ENCODE measurements around the gene RER1. TPM values are rescaled to one million over a fixed set of nuclear protein-coding genes. Genes with fewer than 3 reads are reported as not detected.

RER1 gene
- total RNA-seq, 1 donor from 2014 or later = 147 TPM

DNA sequence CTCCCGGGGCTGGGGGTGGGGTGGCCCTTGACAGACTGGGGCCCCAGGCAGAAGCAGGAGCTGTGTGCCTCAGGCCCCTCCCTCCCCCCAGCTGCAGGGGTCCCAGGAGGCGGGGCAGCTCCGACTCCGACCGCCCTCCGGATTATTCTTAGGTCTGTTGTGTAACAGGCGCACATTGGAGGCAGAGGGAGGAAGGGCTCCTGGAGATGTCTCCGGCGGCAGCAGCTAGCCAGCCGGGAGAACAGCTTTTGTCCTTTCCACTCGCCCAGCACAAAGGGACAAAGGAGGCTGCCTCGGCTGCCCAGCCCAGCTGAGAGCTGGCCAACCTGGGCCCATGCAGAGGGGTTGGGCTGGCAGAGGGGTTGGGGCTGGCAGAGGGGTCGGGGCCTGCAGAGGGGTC lies 54.8 kb downstream of the RER1 start:
- peaks cover 56% of the 10 kb centered on the region for H3K4me1 Mint-ChIP-seq (ENCODE audit: unreplicated experiment)
- no peak overlapping the region for H3K4me3 Mint-ChIP-seq (ENCODE audit: unreplicated experiment)

DNA sequence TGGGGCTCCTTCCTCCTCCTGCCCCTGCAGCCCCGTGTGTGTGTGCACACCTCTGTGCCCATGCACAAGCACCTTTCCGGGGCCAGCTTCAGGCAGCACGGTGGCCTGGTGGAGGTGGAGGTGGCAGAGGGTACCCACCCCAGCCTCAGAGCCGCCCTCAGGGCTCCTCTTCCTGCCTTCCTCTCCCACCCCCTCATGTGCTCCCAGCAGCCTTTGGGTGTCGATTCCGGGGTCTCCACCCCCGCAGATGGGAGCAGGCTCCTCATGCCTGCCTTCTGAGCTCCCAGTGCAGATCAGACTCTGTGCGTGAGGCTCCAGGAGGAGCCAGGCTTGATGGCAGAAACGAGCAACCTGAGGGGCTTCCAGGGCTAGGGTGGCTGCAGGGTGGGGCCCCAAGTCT lies 55.2 kb downstream of the RER1 start:
- Mint-ChIP-seq H3K4me3 (ENCODE audit: unreplicated experiment) (no peak overlapping the region), H3K27me3 (ENCODE audit: unreplicated experiment) (no peaks in the 10 kb centered on the region), H3K27ac (ENCODE audit: unreplicated experiment) (peak overlapping the region; percentile 31)

More for the DNA sequence above, 54.8 kb downstream of the RER1 start:
- Mint-ChIP-seq H3K36me3 (ENCODE audit: unreplicated experiment) (no peaks in the 10 kb centered on the region), H3K27me3 (ENCODE audit: unreplicated experiment) (no peaks in the 10 kb centered on the region), H3K9me3 (ENCODE audit: unreplicated experiment) (no peaks in the 10 kb centered on the region), H3K27ac (ENCODE audit: unreplicated experiment) (no peak overlapping the region)
- DNase-seq (ENCODE audit: extremely low spot score, unreplicated experiment) = no peak
- TF ChIP-seq, protein P1, sequence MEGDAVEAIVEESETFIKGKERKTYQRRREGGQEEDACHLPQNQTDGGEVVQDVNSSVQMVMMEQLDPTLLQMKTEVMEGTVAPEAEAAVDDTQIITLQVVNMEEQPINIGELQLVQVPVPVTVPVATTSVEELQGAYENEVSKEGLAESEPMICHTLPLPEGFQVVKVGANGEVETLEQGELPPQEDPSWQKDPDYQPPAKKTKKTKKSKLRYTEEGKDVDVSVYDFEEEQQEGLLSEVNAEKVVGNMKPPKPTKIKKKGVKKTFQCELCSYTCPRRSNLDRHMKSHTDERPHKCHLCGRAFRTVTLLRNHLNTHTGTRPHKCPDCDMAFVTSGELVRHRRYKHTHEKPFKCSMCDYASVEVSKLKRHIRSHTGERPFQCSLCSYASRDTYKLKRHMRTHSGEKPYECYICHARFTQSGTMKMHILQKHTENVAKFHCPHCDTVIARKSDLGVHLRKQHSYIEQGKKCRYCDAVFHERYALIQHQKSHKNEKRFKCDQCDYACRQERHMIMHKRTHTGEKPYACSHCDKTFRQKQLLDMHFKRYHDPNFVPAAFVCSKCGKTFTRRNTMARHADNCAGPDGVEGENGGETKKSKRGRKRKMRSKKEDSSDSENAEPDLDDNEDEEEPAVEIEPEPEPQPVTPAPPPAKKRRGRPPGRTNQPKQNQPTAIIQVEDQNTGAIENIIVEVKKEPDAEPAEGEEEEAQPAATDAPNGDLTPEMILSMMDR (IDR thresholded peaks at IDR 0.05) = no peak

DNA sequence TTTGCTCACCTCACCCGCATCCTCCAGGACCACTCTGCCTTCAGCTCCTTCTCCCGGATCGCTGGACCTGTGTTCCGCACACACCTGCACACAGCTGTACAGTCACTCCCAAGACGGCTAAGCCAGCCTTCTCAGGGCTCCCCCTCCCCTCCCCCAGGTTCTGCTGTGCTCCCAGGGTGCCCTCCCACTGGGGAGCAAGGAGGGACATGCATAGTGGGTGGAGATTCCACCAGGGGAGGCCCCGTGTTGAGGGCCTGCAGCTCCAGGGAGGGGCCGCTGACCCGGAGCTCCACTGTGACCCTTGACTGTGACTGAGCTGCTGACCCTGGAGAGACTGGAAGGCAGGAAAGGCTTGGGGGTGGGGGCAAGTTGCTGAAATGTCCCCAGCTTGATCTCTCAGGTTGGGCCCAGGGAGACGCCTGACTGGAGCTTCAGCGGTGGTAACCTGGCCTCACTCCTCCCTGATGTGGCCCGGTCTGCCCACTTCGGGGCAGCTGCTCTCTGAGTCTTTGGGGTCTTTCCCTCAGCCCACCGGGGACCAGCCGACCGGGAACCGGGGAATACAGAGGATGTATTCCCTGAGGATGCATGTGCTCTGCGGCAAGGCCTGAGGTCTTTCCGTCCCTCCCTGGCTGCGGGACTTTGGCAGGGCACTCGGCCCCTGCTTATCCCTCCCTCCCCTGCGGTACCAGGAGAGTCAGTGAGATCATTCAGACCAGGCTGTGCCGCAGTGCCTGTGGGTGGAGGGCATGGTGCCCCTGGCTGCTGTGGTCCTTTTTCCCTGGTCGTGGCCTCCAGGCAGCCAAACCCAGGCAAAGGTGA lies 55.8 kb downstream of the RER1 start:
- Mint-ChIP-seq H3K4me1 (ENCODE audit: unreplicated experiment) (peaks cover 57% of the 10 kb centered on the region), H3K4me3 (ENCODE audit: unreplicated experiment) (no peak overlapping the region), H3K9me3 (ENCODE audit: unreplicated experiment) (no peaks in the 10 kb centered on the region), H3K27ac (ENCODE audit: unreplicated experiment) (peak overlapping the region; percentile 82), H3K27me3 (ENCODE audit: unreplicated experiment) (no peaks in the 10 kb centered on the region), H3K36me3 (ENCODE audit: unreplicated experiment) (no peaks in the 10 kb centered on the region)
- TF ChIP-seq, protein P1 (IDR thresholded peaks at IDR 0.05) = no peak
- no peak for DNase-seq (ENCODE audit: extremely low spot score, unreplicated experiment)

More for the DNA sequence above, 55.2 kb downstream of the RER1 start:
- TF ChIP-seq, protein P1 (IDR thresholded peaks at IDR 0.05) = no peak
- H3K4me1 Mint-ChIP-seq (ENCODE audit: unreplicated experiment) = peaks cover 54% of the 10 kb centered on the region
- no peaks in the 10 kb centered on the region for H3K36me3 Mint-ChIP-seq (ENCODE audit: unreplicated experiment)
- DNase-seq (ENCODE audit: extremely low spot score, unreplicated experiment) = no peak
- H3K9me3 Mint-ChIP-seq (ENCODE audit: unreplicated experiment) = no peaks in the 10 kb centered on the region

DNA sequence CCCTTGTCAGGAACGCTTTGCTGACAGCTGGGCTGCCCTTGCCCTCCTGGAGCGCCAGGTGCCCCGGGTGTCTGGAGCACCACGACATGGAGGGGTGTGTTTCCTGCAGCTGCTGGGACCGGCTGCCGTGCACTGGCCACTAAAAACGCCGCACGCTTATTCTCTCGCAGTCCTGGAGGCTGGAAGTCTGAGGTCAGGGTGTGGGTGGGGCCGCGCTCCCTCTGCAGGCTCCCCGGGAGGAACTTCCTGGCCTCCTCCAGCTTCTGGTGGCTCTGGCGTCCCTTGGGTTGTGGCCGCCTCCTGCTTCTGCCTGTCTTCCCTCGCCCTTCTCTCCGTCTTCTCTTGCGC lies 56.4 kb downstream of the RER1 start:
- Mint-ChIP-seq H3K4me3 (ENCODE audit: unreplicated experiment) (no peak overlapping the region), H3K27me3 (ENCODE audit: unreplicated experiment) (no peaks in the 10 kb centered on the region), H3K9me3 (ENCODE audit: unreplicated experiment) (no peaks in the 10 kb centered on the region), H3K27ac (ENCODE audit: unreplicated experiment) (peak overlapping the region; percentile 82), H3K36me3 (ENCODE audit: unreplicated experiment) (no peaks in the 10 kb centered on the region), H3K4me1 (ENCODE audit: unreplicated experiment) (peaks cover 60% of the 10 kb centered on the region)
- no peak for DNase-seq (ENCODE audit: extremely low spot score, unreplicated experiment)
- TF ChIP-seq, protein P1 (IDR thresholded peaks at IDR 0.05) = no peak

DNA sequence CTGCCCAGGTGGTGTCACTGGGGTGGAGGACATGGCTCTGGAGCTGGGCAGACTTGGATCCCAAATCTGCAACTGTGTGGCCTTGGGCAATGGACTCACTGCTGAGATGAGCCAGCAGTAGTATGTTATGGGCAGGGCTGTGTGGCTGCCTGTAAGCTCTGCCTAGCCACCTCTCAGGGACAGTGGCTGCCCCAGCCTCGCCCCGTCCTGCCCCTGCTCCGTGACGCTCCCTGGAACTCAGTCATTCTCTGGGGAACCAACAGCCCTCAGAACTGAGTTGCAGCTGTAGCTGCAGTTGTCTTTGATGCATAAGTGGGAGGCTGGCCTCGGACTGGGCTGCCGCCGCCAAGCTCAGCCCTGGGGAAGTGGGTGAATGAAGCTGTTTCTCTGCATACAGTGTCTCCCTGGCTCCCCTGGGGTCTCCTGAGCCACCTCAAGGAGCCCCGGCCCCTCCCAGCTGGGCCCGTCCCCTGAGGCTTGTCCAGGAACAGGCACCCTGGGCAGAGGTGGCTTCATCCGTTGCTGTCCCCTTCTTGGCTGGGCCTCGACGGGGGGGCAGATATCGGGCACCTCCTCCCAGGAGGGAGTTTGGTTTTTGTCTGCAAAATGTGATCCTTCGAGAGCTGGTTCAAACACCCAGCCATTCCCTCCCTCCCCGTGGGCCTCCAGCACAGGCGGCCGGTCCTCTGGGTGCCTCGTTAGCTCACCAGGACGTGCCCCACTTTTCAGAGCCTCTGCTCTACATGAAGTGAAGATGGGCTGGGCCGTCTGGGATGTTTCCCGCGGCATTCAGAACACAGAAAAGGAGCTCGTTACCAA lies 58.2 kb downstream of the RER1 start:
- Mint-ChIP-seq H3K27ac (ENCODE audit: unreplicated experiment) (peak overlapping the region; percentile 82), H3K36me3 (ENCODE audit: unreplicated experiment) (no peaks in the 10 kb centered on the region), H3K4me3 (ENCODE audit: unreplicated experiment) (no peak overlapping the region), H3K9me3 (ENCODE audit: unreplicated experiment) (no peaks in the 10 kb centered on the region), H3K4me1 (ENCODE audit: unreplicated experiment) (peaks cover 62% of the 10 kb centered on the region), H3K27me3 (ENCODE audit: unreplicated experiment) (no peaks in the 10 kb centered on the region)
- no peak for DNase-seq (ENCODE audit: extremely low spot score, unreplicated experiment)
- TF ChIP-seq, protein P1 (IDR thresholded peaks at IDR 0.05) = no peak

Measured in osteocyte (in vitro differentiated cells).